ENCODE data around the gene PTBP3. TPM values are rescaled to one million over a fixed set of nuclear protein-coding genes. Genes with fewer than 3 reads are reported as not detected.

The PTBP3 gene
- total and polyA plus RNA-seq, 2 of the 13 experiments (the other 11 are each of a cell fraction or from before 2014, with no cell fraction given), result 52.8 to 61.1 TPM

GRCh38 chr9:112332977-112333638, at the start of gene PTBP3 (continued):
- TF ChIP-seq, protein P1, sequence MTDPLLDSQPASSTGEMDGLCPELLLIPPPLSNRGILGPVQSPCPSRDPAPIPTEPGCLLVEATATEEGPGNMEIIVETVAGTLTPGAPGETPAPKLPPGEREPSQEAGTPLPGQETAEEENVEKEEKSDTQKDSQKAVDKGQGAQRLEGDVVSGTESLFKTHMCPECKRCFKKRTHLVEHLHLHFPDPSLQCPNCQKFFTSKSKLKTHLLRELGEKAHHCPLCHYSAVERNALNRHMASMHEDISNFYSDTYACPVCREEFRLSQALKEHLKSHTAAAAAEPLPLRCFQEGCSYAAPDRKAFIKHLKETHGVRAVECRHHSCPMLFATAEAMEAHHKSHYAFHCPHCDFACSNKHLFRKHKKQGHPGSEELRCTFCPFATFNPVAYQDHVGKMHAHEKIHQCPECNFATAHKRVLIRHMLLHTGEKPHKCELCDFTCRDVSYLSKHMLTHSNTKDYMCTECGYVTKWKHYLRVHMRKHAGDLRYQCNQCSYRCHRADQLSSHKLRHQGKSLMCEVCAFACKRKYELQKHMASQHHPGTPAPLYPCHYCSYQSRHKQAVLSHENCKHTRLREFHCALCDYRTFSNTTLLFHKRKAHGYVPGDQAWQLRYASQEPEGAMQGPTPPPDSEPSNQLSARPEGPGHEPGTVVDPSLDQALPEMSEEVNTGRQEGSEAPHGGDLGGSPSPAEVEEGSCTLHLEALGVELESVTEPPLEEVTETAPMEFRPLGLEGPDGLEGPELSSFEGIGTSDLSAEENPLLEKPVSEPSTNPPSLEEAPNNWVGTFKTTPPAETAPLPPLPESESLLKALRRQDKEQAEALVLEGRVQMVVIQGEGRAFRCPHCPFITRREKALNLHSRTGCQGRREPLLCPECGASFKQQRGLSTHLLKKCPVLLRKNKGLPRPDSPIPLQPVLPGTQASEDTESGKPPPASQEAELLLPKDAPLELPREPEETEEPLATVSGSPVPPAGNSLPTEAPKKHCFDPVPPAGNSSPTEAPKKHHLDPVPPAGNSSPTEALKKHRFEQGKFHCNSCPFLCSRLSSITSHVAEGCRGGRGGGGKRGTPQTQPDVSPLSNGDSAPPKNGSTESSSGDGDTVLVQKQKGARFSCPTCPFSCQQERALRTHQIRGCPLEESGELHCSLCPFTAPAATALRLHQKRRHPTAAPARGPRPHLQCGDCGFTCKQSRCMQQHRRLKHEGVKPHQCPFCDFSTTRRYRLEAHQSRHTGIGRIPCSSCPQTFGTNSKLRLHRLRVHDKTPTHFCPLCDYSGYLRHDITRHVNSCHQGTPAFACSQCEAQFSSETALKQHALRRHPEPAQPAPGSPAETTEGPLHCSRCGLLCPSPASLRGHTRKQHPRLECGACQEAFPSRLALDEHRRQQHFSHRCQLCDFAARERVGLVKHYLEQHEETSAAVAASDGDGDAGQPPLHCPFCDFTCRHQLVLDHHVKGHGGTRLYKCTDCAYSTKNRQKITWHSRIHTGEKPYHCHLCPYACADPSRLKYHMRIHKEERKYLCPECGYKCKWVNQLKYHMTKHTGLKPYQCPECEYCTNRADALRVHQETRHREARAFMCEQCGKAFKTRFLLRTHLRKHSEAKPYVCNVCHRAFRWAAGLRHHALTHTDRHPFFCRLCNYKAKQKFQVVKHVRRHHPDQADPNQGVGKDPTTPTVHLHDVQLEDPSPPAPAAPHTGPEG (CRISPR knock-in tag; IDR thresholded peaks at IDR 0.05), result peak; percentile 70; the same call in 1 of the 2 replicates
- TF ChIP-seq GLMP (CRISPR knock-in tag; IDR thresholded peaks at IDR 0.05; ENCODE audit: borderline replicate concordance) (no peak), ZNF557 (CRISPR knock-in tag; IDR thresholded peaks at IDR 0.05) (no peak), ZSCAN20 (CRISPR knock-in tag; IDR thresholded peaks at IDR 0.05; ENCODE audit: borderline replicate concordance) (peak; percentile 33; the same call in 1 of the 2 replicates), ARNTL (CRISPR knock-in tag; IDR thresholded peaks at IDR 0.05) (0 out of 2 replicates have a peak, but pooled peaks have one; percentile 18), MXI1 (IDR thresholded peaks at IDR 0.05; ENCODE audit: borderline replicate concordance, low read depth, low read length) (0 out of 3 replicates have a peak, but pooled peaks have one; percentile 82), ZFP36L1 (CRISPR knock-in tag; IDR thresholded peaks at IDR 0.05) (no peak), THAP11 (CRISPR knock-in tag; IDR thresholded peaks at IDR 0.05) (peak; percentile 36), RBFOX2 (IDR thresholded peaks at IDR 0.05; ENCODE audit: low read depth, low read length) (peak; percentile 94), ZNF3 (CRISPR knock-in tag; IDR thresholded peaks at IDR 0.05) (no peak), XRCC5 (optimal IDR thresholded peaks at IDR 0.05; ENCODE audit: low read length) (peak; percentile 79), FOXP4 (CRISPR knock-in tag; IDR thresholded peaks at IDR 0.05) (peak; percentile 83), ZNF761 (CRISPR knock-in tag; conservative IDR thresholded peaks at IDR 0.05) (0 out of 2 replicates have a peak, but pooled peaks have one; percentile 62), TMF1 (CRISPR knock-in tag; IDR thresholded peaks at IDR 0.05; ENCODE audit: low read depth) (0 out of 2 replicates have a peak, but pooled peaks have one; percentile 26), ZNF383 (CRISPR knock-in tag; IDR thresholded peaks at IDR 0.05; ENCODE audit: borderline replicate concordance) (no peak), ZNF720 (CRISPR knock-in tag; IDR thresholded peaks at IDR 0.05) (no peak)
- TF ChIP-seq, protein P2, sequence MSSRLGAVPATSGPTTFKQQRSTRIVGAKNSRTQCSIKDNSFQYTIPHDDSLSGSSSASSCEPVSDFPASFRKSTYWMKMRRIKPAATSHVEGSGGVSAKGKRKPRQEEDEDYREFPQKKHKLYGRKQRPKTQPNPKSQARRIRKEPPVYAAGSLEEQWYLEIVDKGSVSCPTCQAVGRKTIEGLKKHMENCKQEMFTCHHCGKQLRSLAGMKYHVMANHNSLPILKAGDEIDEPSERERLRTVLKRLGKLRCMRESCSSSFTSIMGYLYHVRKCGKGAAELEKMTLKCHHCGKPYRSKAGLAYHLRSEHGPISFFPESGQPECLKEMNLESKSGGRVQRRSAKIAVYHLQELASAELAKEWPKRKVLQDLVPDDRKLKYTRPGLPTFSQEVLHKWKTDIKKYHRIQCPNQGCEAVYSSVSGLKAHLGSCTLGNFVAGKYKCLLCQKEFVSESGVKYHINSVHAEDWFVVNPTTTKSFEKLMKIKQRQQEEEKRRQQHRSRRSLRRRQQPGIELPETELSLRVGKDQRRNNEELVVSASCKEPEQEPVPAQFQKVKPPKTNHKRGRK (CRISPR knock-in tag; IDR thresholded peaks at IDR 0.05), result no peak
- TF ChIP-seq, protein P3, sequence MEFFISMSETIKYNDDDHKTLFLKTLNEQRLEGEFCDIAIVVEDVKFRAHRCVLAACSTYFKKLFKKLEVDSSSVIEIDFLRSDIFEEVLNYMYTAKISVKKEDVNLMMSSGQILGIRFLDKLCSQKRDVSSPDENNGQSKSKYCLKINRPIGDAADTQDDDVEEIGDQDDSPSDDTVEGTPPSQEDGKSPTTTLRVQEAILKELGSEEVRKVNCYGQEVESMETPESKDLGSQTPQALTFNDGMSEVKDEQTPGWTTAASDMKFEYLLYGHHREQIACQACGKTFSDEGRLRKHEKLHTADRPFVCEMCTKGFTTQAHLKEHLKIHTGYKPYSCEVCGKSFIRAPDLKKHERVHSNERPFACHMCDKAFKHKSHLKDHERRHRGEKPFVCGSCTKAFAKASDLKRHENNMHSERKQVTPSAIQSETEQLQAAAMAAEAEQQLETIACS (CRISPR knock-in tag; IDR thresholded peaks at IDR 0.05), result peak; percentile 87
